Thymus (tissue), 11 donors: ENCODE measurements around the gene DNAJC9. TPM values are rescaled to one million over a fixed set of nuclear protein-coding genes. Genes with fewer than 3 reads are reported as not detected.

Experiments
- DNase-seq, 9 donors: peaks; one replicate each; pipeline ENCODE4 v3.0.0-alpha.2; 2013; ENCODE audit warnings: low spot score in 9 of 9, low read depth in 6 of 9, missing footprints in 1 of 9
- H3K27ac ChIP-seq, 2 donors: one replicate each; pipeline ENCODE4 v1.5.1; 2013; ENCODE audit warnings: control low read depth in 1 of 2, low read depth in 1 of 2, low read length in 1 of 2, mild to moderate bottlenecking in 1 of 2, moderate library complexity in 1 of 2
- H3K27me3 ChIP-seq, 2 donors: one replicate each; pipeline ENCODE4 v1.5.1; 2013; ENCODE audit warnings: low read length in 1 of 2; ENCODE audit not compliant: control insufficient read depth in 2 of 2, insufficient read depth in 1 of 2
- H3K36me3 ChIP-seq, 2 donors: one replicate each; pipeline ENCODE4 v1.5.1; 2013; ENCODE audit warnings: low read length in 1 of 2, mild to moderate bottlenecking in 1 of 2, moderate library complexity in 1 of 2; ENCODE audit not compliant: control insufficient read depth in 2 of 2, insufficient read depth in 2 of 2
- H3K4me1 ChIP-seq, 2 donors: one replicate each; pipeline ENCODE4 v1.5.1; 2013; ENCODE audit warnings: low read length in 2 of 2; ENCODE audit not compliant: control insufficient read depth in 2 of 2, insufficient read depth in 2 of 2
- H3K4me3 ChIP-seq, 2 donors: one replicate each; pipeline ENCODE4 v1.5.1; 2013; ENCODE audit warnings: low read length in 2 of 2, control low read depth in 1 of 2, mild to moderate bottlenecking in 1 of 2
- H3K9me3 ChIP-seq, 2 donors: one replicate each; pipeline ENCODE4 v1.5.1; 2013; ENCODE audit warnings: low read length in 1 of 2, mild to moderate bottlenecking in 1 of 2; ENCODE audit not compliant: control insufficient read depth in 2 of 2, insufficient read depth in 1 of 2
- WGBS: extraction: QIAGEN DNeasy Blood & Tissue Kit; methylation state at CpG from one replicate; pipeline ENCODE4 v1.1.7; 2013; 5-methylcytosine and 5-hydroxymethylcytosine counted together
- polyA plus RNA-seq: library from polyadenylated mRNA; stranded (reverse); fragments of 200-250 nt; gene quantifications from one replicate; pipeline ENCODE4 v1.2.3, GENCODE V29; 2013
- total RNA-seq: library from RNA; stranded (reverse); fragments of 120-200 nt; gene quantifications from one replicate; pipeline ENCODE4 v1.2.4, GENCODE V29; 2013
- donor health status: healthy.

Gene DNAJC9
- total and polyA plus RNA-seq, 2 donors: 21.6 to 48.7 TPM

GRCh38 chr10:73210395-73211105 is 36.5 kb downstream of the DNAJC9 start:
- DNase-seq: no peak
- no peaks in the 10 kb centered on the region for H3K4me1 ChIP-seq
- H3K27me3 ChIP-seq: no peaks in the 10 kb centered on the region
- H3K9me3 ChIP-seq: peaks cover 0 to 8% of the 10 kb centered on the region in 2 donors
- H3K27ac ChIP-seq: no peak overlapping the region
- peaks cover 2 to 16% of the 10 kb centered on the region in 2 donors for H3K36me3 ChIP-seq
- 97% methylated on average over 3 of the region's 3 CpGs for WGBS
- H3K4me3 ChIP-seq: no peak overlapping the region

GRCh38 chr10:73209705-73210104 is 37.4 kb downstream of the DNAJC9 start:
- Histone ChIP-seq H3K27ac (no peak overlapping the region), H3K27me3 (no peaks in the 10 kb centered on the region), H3K36me3 (peaks cover 2 to 16% of the 10 kb centered on the region in 2 donors), H3K4me1 (no peaks in the 10 kb centered on the region), H3K4me3 (no peak overlapping the region), H3K9me3 (peaks cover 0 to 8% of the 10 kb centered on the region in 2 donors)
- no peak for DNase-seq
- 91% methylated on average over 1 of the region's 1 CpG for WGBS

- no peaks in the 10 kb centered on the region for H3K27me3 ChIP-seq
- 96% methylated on average over 2 of the region's 2 CpGs for WGBS
- H3K27ac ChIP-seq: no peak overlapping the region
- peaks cover 2 to 16% of the 10 kb centered on the region in 2 donors for H3K36me3 ChIP-seq
- no peak for DNase-seq
- no peaks in the 10 kb centered on the region for H3K4me1 ChIP-seq
- H3K9me3 ChIP-seq: peaks cover 0 to 8% of the 10 kb centered on the region in 2 donors
- no peak overlapping the region for H3K4me3 ChIP-seq
Observed at GRCh38 chr10:73207883-73208282, 39.2 kb downstream of the DNAJC9 start.

- over 99% methylated on average over 5 of the region's 5 CpGs for WGBS
- no peak for DNase-seq
- Histone ChIP-seq H3K9me3 (peaks cover 0 to 8% of the 10 kb centered on the region in 2 donors), H3K4me3 (no peak overlapping the region), H3K4me1 (no peaks in the 10 kb centered on the region), H3K27me3 (no peaks in the 10 kb centered on the region), H3K36me3 (peaks cover 2 to 11% of the 10 kb centered on the region in 2 donors), H3K27ac (no peak overlapping the region)
Observed at GRCh38 chr10:73206385-73206784, 40.7 kb downstream of the DNAJC9 start.

- Histone ChIP-seq H3K27ac (no peak overlapping the region), H3K36me3 (peaks cover 0 to 10% of the 10 kb centered on the region in 2 donors), H3K4me3 (no peak overlapping the region), H3K27me3 (no peaks in the 10 kb centered on the region), H3K9me3 (peaks cover 0 to 8% of the 10 kb centered on the region in 2 donors), H3K4me1 (no peaks in the 10 kb centered on the region)
- WGBS: 97% methylated on average over 1 of the region's 1 CpG
- DNase-seq: no peak
Observed at GRCh38 chr10:73205890-73206289, 41.2 kb downstream of the DNAJC9 start.

GRCh38 chr10:73205081-73205480 is 42.0 kb downstream of the DNAJC9 start:
- no peaks in the 10 kb centered on the region for H3K4me1 ChIP-seq
- no peak overlapping the region for H3K27ac ChIP-seq
- H3K27me3 ChIP-seq: no peaks in the 10 kb centered on the region
- peaks cover 0 to 3% of the 10 kb centered on the region in 2 donors for H3K36me3 ChIP-seq
- peaks cover 0 to 8% of the 10 kb centered on the region in 2 donors for H3K9me3 ChIP-seq
- DNase-seq: no peak
- 97% methylated on average over 3 of the region's 3 CpGs for WGBS
- H3K4me3 ChIP-seq: no peak overlapping the region

Other genes with a start within 250 kb of the DNAJC9 start
- gene P4HA1, start 150.4 kb downstream of the DNAJC9 start, total RNA-seq: 50.2 TPM
- gene P4HA1, start 150.4 kb downstream of the DNAJC9 start, polyA plus RNA-seq: 15.7 TPM
- gene NUDT13, start 136.8 kb downstream of the DNAJC9 start, total RNA-seq: 1.8 TPM
- gene NUDT13, start 136.8 kb downstream of the DNAJC9 start, polyA plus RNA-seq: 3.2 TPM
- 26.5 TPM for gene ECD, start 79.2 kb downstream of the DNAJC9 start, total RNA-seq
- gene ECD, start 79.2 kb downstream of the DNAJC9 start, polyA plus RNA-seq: 13.8 TPM
- gene FAM149B1, start 79.1 kb downstream of the DNAJC9 start, total RNA-seq: 15.2 TPM
- gene FAM149B1, start 79.1 kb downstream of the DNAJC9 start, polyA plus RNA-seq: 29.5 TPM
- gene MRPS16, start 5.4 kb upstream of the DNAJC9 start, total RNA-seq: 69.6 TPM
- 67.3 TPM for gene MRPS16, start 5.4 kb upstream of the DNAJC9 start, polyA plus RNA-seq
- 1.7 TPM for gene CFAP70, start 111.6 kb upstream of the DNAJC9 start, total RNA-seq
- gene CFAP70, start 111.6 kb upstream of the DNAJC9 start, polyA plus RNA-seq: 14.3 TPM
- 55.7 TPM for gene ANXA7, start 166.8 kb upstream of the DNAJC9 start, total RNA-seq
- 85.2 TPM for gene ANXA7, start 166.8 kb upstream of the DNAJC9 start, polyA plus RNA-seq
- gene MSS51, start 186.3 kb upstream of the DNAJC9 start, total RNA-seq: 1.2 TPM
- 4.1 TPM for gene MSS51, start 186.3 kb upstream of the DNAJC9 start, polyA plus RNA-seq
- 14.7 TPM for gene PPP3CB, start 248.8 kb upstream of the DNAJC9 start, total RNA-seq
- 49.4 TPM for gene PPP3CB, start 248.8 kb upstream of the DNAJC9 start, polyA plus RNA-seq